Nephron (organoid): ENCODE measurements around the gene KIAA0753.
A peak's percentile ranks its signal among the peaks of the same experiment; 100 is the strongest.
"Not testable (repeated sequence)": the region's sequence is repeated elsewhere in the genome, so short reads cannot be mapped to it uniquely, and the experiment has no call there.

ENCODE experiments used
- H3K27ac Mint-ChIP-seq, 3 experiments: 2 replicates each; pipeline ENCODE4 v1.8.0; 2020; ENCODE audit warnings: mixed read lengths in 3 of 3, mild to moderate bottlenecking in 2 of 3, moderate library complexity in 1 of 3
- H3K27me3 Mint-ChIP-seq: 2 replicates; pipeline ENCODE4 v1.8.0; 2021; ENCODE audit warnings: low read depth, mild to moderate bottlenecking, moderate library complexity, mixed read lengths
- H3K36me3 Mint-ChIP-seq: 2 replicates; pipeline ENCODE4 v1.8.0; 2020; ENCODE audit warnings: low read depth, mixed read lengths
- H3K4me1 Mint-ChIP-seq: 2 replicates; pipeline ENCODE4 v1.8.0; 2020; ENCODE audit warnings: mixed read lengths
- H3K4me3 Mint-ChIP-seq, 3 experiments: 2 replicates each; pipeline ENCODE4 v1.8.0; 2020; ENCODE audit warnings: mild to moderate bottlenecking in 3 of 3, mixed read lengths in 3 of 3, moderate library complexity in 2 of 3
- H3K9me3 Mint-ChIP-seq: 2 replicates; pipeline ENCODE4 v1.8.0; 2020; ENCODE audit warnings: mixed read lengths
- TF ChIP-seq, protein P1 (sequence below), 3 experiments: fragments of 200-600 bp; sonication (generic); IDR thresholded peaks; one replicate each; pipeline ENCODE4 v1.5.0; 2021; ENCODE audit warnings: antibody characterized with exemption in 3 of 3; ENCODE audit not compliant: unreplicated experiment in 3 of 3

The KIAA0753 gene

DNA sequence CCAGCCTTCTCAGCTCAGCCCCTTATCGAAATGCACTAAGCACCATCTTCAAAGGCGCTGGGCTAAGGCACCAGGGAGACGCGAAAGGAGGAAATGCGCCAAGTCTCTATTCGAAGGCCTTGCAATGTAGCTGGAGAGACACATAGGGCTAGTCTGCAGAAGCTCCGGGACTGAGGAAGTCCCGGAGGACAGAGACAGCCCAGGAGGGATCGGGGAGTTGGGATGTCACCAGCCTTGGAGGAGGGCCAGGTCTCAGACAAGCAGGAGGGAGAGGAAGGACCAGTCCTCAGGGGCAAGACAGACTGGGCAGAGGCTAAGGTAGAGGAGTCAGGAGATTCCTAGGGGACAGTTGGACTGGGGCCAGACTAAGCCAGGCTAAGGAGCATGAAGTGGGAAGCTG, 19.6 kb upstream of the KIAA0753 start:
- H3K27me3 Mint-ChIP-seq = peaks cover 62% of the 10 kb centered on the region
- no peak overlapping the region for H3K27ac Mint-ChIP-seq
- TF ChIP-seq, protein P1, sequence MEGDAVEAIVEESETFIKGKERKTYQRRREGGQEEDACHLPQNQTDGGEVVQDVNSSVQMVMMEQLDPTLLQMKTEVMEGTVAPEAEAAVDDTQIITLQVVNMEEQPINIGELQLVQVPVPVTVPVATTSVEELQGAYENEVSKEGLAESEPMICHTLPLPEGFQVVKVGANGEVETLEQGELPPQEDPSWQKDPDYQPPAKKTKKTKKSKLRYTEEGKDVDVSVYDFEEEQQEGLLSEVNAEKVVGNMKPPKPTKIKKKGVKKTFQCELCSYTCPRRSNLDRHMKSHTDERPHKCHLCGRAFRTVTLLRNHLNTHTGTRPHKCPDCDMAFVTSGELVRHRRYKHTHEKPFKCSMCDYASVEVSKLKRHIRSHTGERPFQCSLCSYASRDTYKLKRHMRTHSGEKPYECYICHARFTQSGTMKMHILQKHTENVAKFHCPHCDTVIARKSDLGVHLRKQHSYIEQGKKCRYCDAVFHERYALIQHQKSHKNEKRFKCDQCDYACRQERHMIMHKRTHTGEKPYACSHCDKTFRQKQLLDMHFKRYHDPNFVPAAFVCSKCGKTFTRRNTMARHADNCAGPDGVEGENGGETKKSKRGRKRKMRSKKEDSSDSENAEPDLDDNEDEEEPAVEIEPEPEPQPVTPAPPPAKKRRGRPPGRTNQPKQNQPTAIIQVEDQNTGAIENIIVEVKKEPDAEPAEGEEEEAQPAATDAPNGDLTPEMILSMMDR (IDR thresholded peaks at IDR 0.05; ENCODE audit: unreplicated experiment in 3 of 3) = no peak
- peaks cover 10% of the 10 kb centered on the region for H3K4me1 Mint-ChIP-seq
- peak overlapping the region in 2 of 3 experiments; percentile 8 to 46 for H3K4me3 Mint-ChIP-seq
- no peaks in the 10 kb centered on the region for H3K36me3 Mint-ChIP-seq
- no peaks in the 10 kb centered on the region for H3K9me3 Mint-ChIP-seq

DNA sequence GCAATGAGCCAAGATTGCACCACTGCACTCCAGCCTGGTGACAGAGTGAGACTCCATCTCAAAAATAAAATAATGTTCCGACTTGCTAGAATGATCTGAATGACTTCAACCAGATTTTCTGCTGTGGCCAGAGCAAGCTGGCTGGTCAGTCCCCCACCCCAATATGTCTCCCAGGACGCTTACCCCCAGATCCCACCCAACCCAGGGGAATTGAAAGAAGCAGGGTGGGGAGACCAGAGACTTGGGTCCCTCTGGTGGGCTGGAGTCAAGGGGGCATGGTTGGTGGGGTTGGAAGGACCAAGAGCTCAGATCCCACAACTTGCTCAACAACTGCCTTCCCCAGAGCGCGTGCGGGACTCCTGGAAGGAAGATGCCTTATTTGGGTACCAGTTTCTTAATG, 17.9 kb upstream of the KIAA0753 start:
- H3K36me3 Mint-ChIP-seq, H3K9me3 Mint-ChIP-seq, H3K27ac Mint-ChIP-seq: not testable (repeated sequence)
- H3K4me1 Mint-ChIP-seq = peaks cover 24% of the 10 kb centered on the region
- peaks cover 79% of the 10 kb centered on the region for H3K27me3 Mint-ChIP-seq
- peak overlapping the region in 1 of 3 experiments; percentile 11 for H3K4me3 Mint-ChIP-seq

DNA sequence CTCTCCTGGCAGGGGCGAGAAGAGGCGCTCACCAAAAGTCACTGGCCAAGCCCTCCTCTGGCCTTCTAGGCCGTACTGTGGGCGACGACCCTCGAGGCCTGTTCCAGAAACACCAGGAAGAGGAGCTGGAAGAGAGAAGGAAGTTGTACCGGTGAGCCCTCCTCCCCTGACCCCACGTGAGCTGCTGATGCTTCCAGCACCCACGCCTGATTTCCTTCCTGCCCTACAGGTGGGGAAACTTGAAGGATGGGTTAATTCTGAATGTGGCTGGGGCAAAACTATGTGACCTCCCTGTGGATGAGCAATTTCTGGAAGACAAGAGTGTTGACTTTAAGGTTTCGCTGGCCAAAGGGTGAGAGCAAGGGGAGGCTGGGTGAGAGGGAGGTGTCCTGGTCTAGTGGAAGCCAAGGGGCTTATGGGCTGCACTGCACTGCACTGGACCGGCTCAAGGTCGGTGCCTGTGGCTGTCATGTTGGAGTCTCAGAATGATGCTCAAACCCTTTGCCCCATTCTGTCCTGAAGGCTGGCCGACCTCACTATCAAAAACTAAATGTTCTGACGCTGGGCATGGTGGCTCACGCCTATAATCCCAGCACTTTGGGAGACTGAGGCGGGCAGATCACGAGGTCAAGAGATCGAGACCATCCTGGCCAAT, 17.2 kb upstream of the KIAA0753 start:
- H3K27ac Mint-ChIP-seq = no peak overlapping the region
- no peaks in the 10 kb centered on the region for H3K9me3 Mint-ChIP-seq
- H3K4me1 Mint-ChIP-seq = peaks cover 30% of the 10 kb centered on the region
- peaks cover 83% of the 10 kb centered on the region for H3K27me3 Mint-ChIP-seq
- TF ChIP-seq, protein P1 (IDR thresholded peaks at IDR 0.05; ENCODE audit: unreplicated experiment in 3 of 3) = no peak
- peak overlapping the region; percentile 36 to 69 (median 62) for H3K4me3 Mint-ChIP-seq
- H3K36me3 Mint-ChIP-seq = no peaks in the 10 kb centered on the region

DNA sequence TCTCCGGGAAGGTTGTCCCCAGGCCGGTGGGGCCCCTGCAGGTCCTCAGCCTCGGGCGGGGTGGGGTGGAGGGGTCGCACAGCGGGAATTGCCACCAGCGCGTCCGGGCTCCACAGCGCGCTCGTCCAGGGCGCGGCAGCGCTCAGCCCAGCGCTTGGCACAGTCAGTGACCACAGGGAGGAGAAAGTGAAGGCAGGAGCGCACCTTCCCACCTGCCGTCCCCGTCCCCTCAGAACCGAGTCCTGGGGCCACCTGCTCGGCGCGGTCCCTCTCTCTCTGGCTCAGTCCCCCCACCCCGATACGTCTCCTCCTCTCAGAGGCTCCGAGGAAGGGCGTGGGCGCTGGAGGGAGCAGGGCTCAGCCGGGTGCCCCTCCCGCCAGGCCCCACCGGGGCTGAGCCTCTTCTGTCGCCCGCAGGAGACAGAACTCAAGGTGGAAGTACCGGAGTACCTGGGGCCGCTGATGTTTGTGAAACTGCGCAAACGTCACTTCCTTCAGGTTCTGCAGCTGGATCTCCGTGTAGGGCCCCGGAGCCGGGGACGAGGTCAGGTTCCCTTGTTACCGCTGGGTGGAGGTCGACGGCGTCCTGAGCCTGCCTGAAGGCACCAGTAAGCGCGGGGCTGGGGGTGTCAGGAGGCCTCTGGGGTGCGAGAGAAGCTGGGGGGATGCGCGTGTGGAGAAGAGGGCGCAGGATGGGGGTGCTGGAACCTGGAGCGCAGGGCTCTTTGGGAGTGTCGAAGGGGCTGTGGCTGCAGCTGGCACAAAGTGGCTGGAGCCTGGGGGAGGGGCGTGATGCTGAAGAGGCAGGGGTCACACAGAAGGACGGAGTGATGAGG, 16.5 kb upstream of the KIAA0753 start:
- not testable (repeated sequence) for H3K36me3 Mint-ChIP-seq, H3K27ac Mint-ChIP-seq, H3K9me3 Mint-ChIP-seq
- Mint-ChIP-seq H3K4me3 (peak overlapping the region in 2 of 3 experiments; percentile 62 to 69), H3K27me3 (peaks cover 83% of the 10 kb centered on the region), H3K4me1 (peaks cover 35% of the 10 kb centered on the region)

DNA sequence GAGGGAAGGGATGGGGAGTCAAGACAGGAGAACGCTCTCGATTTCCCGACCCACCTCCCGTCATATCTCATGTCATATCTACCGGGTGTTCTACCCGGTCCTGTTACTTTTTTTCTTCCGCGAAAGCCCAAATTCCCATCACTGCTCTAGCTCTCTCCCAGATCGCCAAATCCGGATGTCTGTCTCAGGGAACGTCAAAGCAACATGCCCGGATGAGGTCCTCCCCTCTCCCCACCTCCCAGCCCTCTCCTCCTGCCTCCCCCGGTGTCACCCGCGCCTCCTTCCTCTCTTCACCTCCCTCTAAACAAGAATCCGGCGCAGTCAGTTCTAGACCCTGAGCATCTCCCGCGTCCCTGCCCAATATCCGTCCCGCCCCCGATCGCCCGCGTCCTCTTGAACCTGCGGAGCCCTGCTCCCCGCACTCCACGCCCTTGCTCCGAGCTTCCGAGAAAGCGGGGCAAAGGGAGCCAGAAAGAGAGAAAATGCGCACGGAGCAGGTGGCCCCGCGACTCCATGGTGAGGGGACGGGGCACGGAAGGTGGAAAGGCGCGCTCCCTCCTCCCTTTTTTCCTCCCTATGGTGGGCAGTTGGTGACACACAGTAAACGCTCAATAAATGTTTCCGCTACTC, 15.3 kb upstream of the KIAA0753 start:
- Mint-ChIP-seq H3K27me3 (peaks cover 74% of the 10 kb centered on the region), H3K4me3 (peak overlapping the region; percentile 79 to 83 (median 79)), H3K4me1 (peaks cover 40% of the 10 kb centered on the region)
- H3K27ac Mint-ChIP-seq, H3K36me3 Mint-ChIP-seq, H3K9me3 Mint-ChIP-seq: not testable (repeated sequence)

DNA sequence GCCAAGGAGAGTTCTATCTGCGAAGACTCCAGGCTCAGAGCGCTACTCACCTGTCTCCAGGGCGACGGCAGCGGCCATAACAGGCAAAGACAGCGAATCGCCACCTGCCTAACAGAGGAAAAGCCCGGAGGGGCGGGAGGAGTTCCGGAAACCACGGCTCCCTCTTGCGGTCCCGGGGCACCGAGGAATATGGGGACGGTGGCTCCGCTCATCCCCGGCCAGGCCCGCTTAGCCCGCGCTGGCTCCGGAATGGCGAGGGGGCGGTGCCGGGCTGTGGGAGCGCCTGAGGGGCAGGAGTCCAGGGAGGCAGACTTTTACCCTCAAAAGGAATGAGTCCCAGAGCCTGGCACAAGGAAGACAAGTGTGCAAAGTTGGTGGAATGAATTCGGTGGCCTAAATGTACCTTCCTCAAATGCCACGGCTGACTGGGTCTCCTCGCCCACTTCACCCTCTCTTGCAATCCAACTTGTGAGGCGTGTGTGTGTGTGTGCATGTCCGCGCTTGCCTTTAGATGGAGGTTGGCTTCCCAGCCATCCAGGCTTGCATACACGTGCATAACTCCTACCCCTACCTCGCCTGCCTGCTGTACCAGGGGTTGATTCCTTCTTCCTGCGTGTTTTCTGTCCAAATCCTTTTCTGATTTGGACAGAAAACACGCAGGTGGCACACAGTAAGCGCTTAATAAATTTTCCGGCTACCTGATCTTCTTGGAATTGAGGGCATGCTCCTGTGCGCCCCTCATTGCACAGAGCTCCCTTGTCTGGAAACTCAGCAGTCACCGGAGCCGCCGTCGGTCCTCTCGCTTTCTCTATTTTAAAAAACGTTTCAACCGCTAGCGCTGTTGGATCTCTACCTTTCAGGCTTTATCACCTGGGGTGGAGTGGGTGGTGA, 14.6 kb upstream of the KIAA0753 start:
- Mint-ChIP-seq H3K36me3 (no peaks in the 10 kb centered on the region), H3K4me3 (peak overlapping the region; percentile 71 to 85 (median 83)), H3K9me3 (no peaks in the 10 kb centered on the region), H3K27me3 (peaks cover 66% of the 10 kb centered on the region), H3K27ac (no peak overlapping the region), H3K4me1 (peaks cover 45% of the 10 kb centered on the region)
- TF ChIP-seq, protein P1 (IDR thresholded peaks at IDR 0.05; ENCODE audit: unreplicated experiment in 3 of 3) = no peak
